OCI-LY7 (cell line): Measurements from ENCODE around the gene DPY19L3. TPM values are rescaled to one million over a fixed set of nuclear protein-coding genes. Genes with fewer than 3 reads are reported as not detected.

Experiments used
- BruUV-seq: library from RNA; stranded (reverse); fragments of 400-500 nt; replicated peaks from 2 replicates; lab custom pipeline; 2021; lab: Mats Ljungman, UMichigan
- CTCF ChIA-PET: fragments of 300-600 bp; sonication (Branson Sonifier 250); formaldehyde crosslinking; loops from one replicate; lab custom pipeline; 2022; ENCODE audit warnings: antibody characterized with exemption; ENCODE audit not compliant: unreplicated experiment; lab: Charles Lee
- POLR2A ChIA-PET: fragments of 300-600 bp; sonication (Branson Sonifier 250); formaldehyde crosslinking; loops from one replicate; lab custom pipeline; 2022; ENCODE audit warnings: antibody characterized with exemption; lab: Charles Lee
- DNase-seq: peaks from one replicate; pipeline ENCODE4 v3.0.0-alpha.2; 2015; ENCODE audit warnings: low spot score
- H2AFZ ChIP-seq: fragments of 200-600 bp; sonication (generic), shearing (Covaris generic); 2 replicates; pipeline ENCODE4 v1.6.1; 2014; ENCODE audit warnings: mild to moderate bottlenecking, antibody characterized with exemption, low read length, moderate library complexity
- H3K27ac ChIP-seq: fragments of 200-600 bp; sonication (generic); 2 replicates; pipeline ENCODE4 v1.5.1; 2014; ENCODE audit warnings: mixed run types, low read depth, mild to moderate bottlenecking, moderate library complexity, low read length, inconsistent platforms; ENCODE audit not compliant: poor library complexity, severe bottlenecking
- H3K36me3 ChIP-seq: fragments of 200-600 bp; sonication (generic); 2 replicates; pipeline ENCODE4 v1.6.1; 2014; ENCODE audit warnings: mild to moderate bottlenecking, antibody characterized with exemption, low read length, moderate library complexity, mixed read lengths; ENCODE audit not compliant: insufficient read depth
- H3K4me1 ChIP-seq: fragments of 200-600 bp; sonication (generic); 2 replicates; pipeline ENCODE4 v1.5.1; 2014; ENCODE audit warnings: mild to moderate bottlenecking, low read length; ENCODE audit not compliant: insufficient read depth, poor library complexity, severe bottlenecking
- H3K4me2 ChIP-seq: fragments of 200-600 bp; sonication (generic); 2 replicates; pipeline ENCODE4 v1.6.1; 2014; ENCODE audit warnings: mild to moderate bottlenecking, low read length
- H3K4me3 ChIP-seq: fragments of 200-600 bp; sonication (generic); 2 replicates; pipeline ENCODE4 v1.5.1; 2014; ENCODE audit warnings: mild to moderate bottlenecking, low read depth, low read length; ENCODE audit not compliant: poor library complexity, severe bottlenecking
- H3K79me2 ChIP-seq: fragments of 200-600 bp; sonication (generic); 2 replicates; pipeline ENCODE4 v1.6.1; 2016; ENCODE audit warnings: low read depth, mild to moderate bottlenecking, low read length, moderate library complexity, mixed read lengths; ENCODE audit not compliant: insufficient read depth
- H3K9me2 ChIP-seq: fragments of 200-600 bp; sonication (generic); 2 replicates; pipeline ENCODE4 v1.6.1; 2016; ENCODE audit warnings: mild to moderate bottlenecking, low read length, mixed read lengths; ENCODE audit not compliant: insufficient read depth
- H3K9me3 ChIP-seq: fragments of 200-600 bp; sonication (generic); 2 replicates; pipeline ENCODE4 v1.6.1; 2014; ENCODE audit warnings: mild to moderate bottlenecking, mixed run types, low read length, mixed read lengths
- H4K20me1 ChIP-seq: fragments of 200-600 bp; sonication (generic); 2 replicates; pipeline ENCODE4 v1.6.1; 2014; ENCODE audit warnings: mild to moderate bottlenecking, antibody characterized with exemption, low read length, moderate library complexity, mixed read lengths; ENCODE audit not compliant: insufficient read depth
- CTCF ChIP-seq: fragments of 200-600 bp; sonication (generic); conservative IDR thresholded peaks from 2 replicates; pipeline ENCODE4 v1.5.1; 2014; ENCODE audit warnings: mild to moderate bottlenecking, antibody characterized with exemption, low read length, moderate library complexity, mixed read lengths
- EZH2phosphoT487 ChIP-seq: fragments of 200-600 bp; sonication (generic); IDR thresholded peaks from 2 replicates; pipeline ENCODE4 v1.6.1; 2018; ENCODE audit warnings: low read depth, borderline replicate concordance, mild to moderate bottlenecking, mixed run types, antibody characterized with exemption, low read length, moderate library complexity, mixed read lengths
- intact Hi-C: fragments of 100-400 bp; cut with micrococcal nuclease; formaldehyde crosslinking; loops from one replicate; pipeline ENCODE4 v1.10.0; 2022; ENCODE audit not compliant: unreplicated experiment
- total RNA-seq, 2 experiments: library from RNA; depleted of rRNA in 1 of 2; stranded (reverse); fragments of >200 nt in 1 of 2; shearing (Covaris generic) in 1 of 2; gene quantifications; 2 replicates each; pipeline ENCODE4 v1.2.3, GENCODE V29; 2014 to 2022

Gene DPY19L3
- total RNA-seq, 2 experiments from 2014 or later = 31.3 to 39.0 TPM

GRCh38 chr19:32465176-32465575, 59.6 kb downstream of the DPY19L3 start:
- no peak overlapping the region for H2AFZ ChIP-seq
- TF ChIP-seq CTCF (no peak), EZH2phosphoT487 (no peak)
- H4K20me1 ChIP-seq = no peaks in the 10 kb centered on the region
- POLR2A ChIA-PET = no interaction called here
- no peak for DNase-seq
- H3K4me3 ChIP-seq = no peak overlapping the region
- intact Hi-C loops = no loop called here
- no peaks in the 10 kb centered on the region for H3K79me2 ChIP-seq
- H3K27ac ChIP-seq = no peak overlapping the region
- no peaks in the 10 kb centered on the region for H3K4me1 ChIP-seq
- no TSS peak for BruUV-seq
- H3K36me3 ChIP-seq = peaks cover 21% of the 10 kb centered on the region; the same call in 1 of the 2 replicates
- H3K4me2 ChIP-seq = no peak overlapping the region
- no peaks in the 10 kb centered on the region for H3K9me2 ChIP-seq
- H3K9me3 ChIP-seq = no peaks in the 10 kb centered on the region
- CTCF ChIA-PET = no interaction called here

GRCh38 chr19:32469795-32470194, 64.2 kb downstream of the DPY19L3 start:
- no peaks in the 10 kb centered on the region for H3K9me2 ChIP-seq
- H3K4me1 ChIP-seq = no peaks in the 10 kb centered on the region
- no peak overlapping the region for H2AFZ ChIP-seq
- no TSS peak for BruUV-seq
- peaks cover 20% of the 10 kb centered on the region; the same call in 1 of the 2 replicates for H3K36me3 ChIP-seq
- no peaks in the 10 kb centered on the region for H3K9me3 ChIP-seq
- no peak overlapping the region for H3K4me3 ChIP-seq
- H3K4me2 ChIP-seq = no peak overlapping the region
- no peak overlapping the region for H3K27ac ChIP-seq
- no peak for DNase-seq
- TF ChIP-seq EZH2phosphoT487 (no peak), CTCF (no peak)
- no peaks in the 10 kb centered on the region for H3K79me2 ChIP-seq
- ChIA-PET CTCF (no interaction called here), POLR2A (no interaction called here)
- intact Hi-C loops = no loop called here
- no peaks in the 10 kb centered on the region for H4K20me1 ChIP-seq

DNA sequence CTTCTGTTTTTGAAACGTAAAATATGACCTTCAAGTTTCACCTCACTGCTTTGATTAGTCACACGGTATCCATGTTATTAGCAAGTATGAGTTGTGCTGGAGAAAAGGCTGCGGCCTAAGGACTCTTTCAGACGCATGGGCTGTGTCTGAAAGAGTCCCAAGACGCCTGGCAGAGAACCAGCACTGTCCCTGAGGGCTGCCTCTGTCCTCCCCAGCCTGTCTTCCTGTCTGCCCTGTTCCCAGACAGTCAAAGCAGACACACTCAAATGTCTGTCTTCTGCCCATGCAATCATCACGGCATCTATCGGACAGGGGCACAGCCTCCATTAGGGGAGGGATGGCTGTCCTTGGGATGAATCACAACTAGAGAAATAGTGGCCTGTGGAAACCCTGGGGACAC, 65.5 kb downstream of the DPY19L3 start:
- Histone ChIP-seq H3K27ac (no peak overlapping the region), H2AFZ (no peak overlapping the region), H3K4me2 (no peak overlapping the region), H3K9me3 (no peaks in the 10 kb centered on the region), H3K4me3 (no peak overlapping the region), H3K36me3 (peaks cover 20% of the 10 kb centered on the region; the same call in 1 of the 2 replicates), H3K4me1 (no peaks in the 10 kb centered on the region), H3K9me2 (no peaks in the 10 kb centered on the region), H3K79me2 (no peaks in the 10 kb centered on the region), H4K20me1 (no peaks in the 10 kb centered on the region)
- TF ChIP-seq EZH2phosphoT487 = no peak
- no peak for TF ChIP-seq CTCF
- no TSS peak for BruUV-seq
- ChIA-PET CTCF (no interaction called here), POLR2A (no interaction called here)
- no peak for DNase-seq
- intact Hi-C loops = no loop called here
